ENCODE data around the gene HOXA4. TPM values are rescaled to one million over a fixed set of nuclear protein-coding genes. Genes with fewer than 3 reads are reported as not detected.

Gene HOXA4
- total RNA-seq, 1 donor from 2014 or later, result not detected

DNA sequence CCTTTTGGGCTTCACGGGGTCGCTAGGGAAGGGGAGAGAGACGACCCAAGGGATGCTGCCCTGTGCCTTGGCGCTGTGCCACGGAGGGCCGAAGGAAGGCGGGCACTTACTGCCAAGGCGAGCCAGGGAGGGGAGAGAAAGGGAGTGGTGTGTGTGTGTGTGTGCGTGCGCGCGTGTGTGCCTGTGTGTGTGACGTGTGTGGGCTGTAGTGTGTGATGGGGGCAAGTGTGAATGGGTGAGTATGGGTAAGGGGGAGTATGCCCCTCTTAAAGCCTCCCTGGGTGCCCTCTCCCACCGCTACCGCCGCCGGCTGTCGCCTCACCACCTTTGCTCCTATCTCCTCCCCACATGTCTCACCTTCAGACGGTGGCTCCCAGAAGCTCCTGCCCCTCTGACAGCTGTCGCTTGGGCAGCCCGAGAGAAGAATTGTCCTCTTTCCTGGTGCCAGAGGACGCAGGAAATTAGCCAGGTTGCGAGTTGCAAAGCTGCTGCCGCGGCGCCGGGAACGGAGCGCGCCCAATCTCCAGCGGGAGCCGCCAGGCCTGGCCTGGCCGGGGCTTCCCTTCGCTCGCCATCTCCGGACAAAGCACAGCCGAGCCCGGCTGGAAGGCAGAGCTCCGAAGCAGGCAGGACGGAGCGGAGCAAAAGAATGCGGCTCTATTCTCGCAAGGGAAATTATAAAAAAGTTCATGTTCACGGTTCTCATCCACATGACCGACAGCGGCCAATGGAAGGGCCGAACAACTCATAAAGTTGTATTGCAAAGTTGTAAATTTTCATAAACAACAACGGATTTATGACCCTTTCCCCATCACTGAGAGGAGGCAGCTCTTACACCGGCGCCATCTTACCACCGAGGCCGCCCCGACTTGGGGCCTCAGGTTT lies 21.6 kb upstream of the HOXA4 start, which contains the start of gene HOXA3:
TSS of gene HOXA3 (minus strand) at position 653 of the 885 bp plus-strand sequence. CDS start 41,943 bp downstream, outside the sequence.
- peaks cover 87% of the 10 kb centered on the region for H3K27me3 Mint-ChIP-seq (ENCODE audit: low read depth)
- intact Hi-C loops (cut with micrococcal nuclease), result loop anchor here (2.0 to 10.0 kb wide), 4 partner anchors 13 to 1803 kb away; partner anchors contain the start of genes HOXA9 and TRIL
- H3K36me3 Mint-ChIP-seq (ENCODE audit: low read depth), result peaks cover 4% of the 10 kb centered on the region
- H3K4me3 Mint-ChIP-seq (ENCODE audit: low read depth), result peak within 1 kb of the TSS; percentile 60
- no peaks in the 10 kb centered on the region for H3K9me3 Mint-ChIP-seq
- peaks cover 17% of the 10 kb centered on the region for H3K4me1 Mint-ChIP-seq (ENCODE audit: low read depth)
- H3K27ac Mint-ChIP-seq, result no peak within 1 kb of the TSS
- no peak for DNase-seq (ENCODE audit: low spot score)

DNA sequence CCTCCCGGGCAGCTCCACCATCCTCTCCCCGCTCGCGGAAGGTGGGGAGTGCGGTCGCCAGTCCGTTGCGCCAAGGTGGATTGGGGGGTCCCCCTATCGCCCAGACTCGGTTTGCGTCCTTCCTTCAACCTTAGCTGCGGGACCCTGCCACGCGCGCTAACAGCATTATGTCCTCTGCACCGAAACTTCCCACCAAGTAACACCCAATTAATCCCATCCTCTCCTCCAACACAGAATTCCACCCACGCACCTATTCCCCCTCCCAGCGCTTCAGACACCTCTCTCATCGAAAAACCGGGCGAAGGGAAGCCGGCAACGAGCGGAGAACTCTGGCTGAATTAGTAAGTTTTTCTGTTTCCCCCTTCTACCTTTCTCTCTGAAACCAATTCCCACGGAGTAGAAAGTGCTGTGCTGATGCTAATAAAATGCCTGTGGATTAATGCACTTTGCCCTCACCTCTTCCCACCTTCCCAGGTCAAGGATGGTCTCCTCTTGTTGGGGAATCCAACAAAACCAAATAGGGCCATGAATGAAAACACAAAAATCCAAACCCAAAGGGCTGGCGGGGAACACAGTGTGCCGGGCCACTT lies 20.9 kb upstream of the HOXA4 start:
- Mint-ChIP-seq H3K27ac (no peak overlapping the region), H3K4me1 (ENCODE audit: low read depth) (peaks cover 17% of the 10 kb centered on the region)

GRCh38 chr7:27150568-27151340 lies 20.2 kb upstream of the HOXA4 start:
- Mint-ChIP-seq H3K4me3 (ENCODE audit: low read depth) (peak overlapping the region; percentile 60), H3K9me3 (no peaks in the 10 kb centered on the region), H3K27ac (no peak overlapping the region), H3K4me1 (ENCODE audit: low read depth) (peaks cover 17% of the 10 kb centered on the region), H3K27me3 (ENCODE audit: low read depth) (peaks cover 88% of the 10 kb centered on the region), H3K36me3 (ENCODE audit: low read depth) (peaks cover 4% of the 10 kb centered on the region)
- intact Hi-C loops (cut with micrococcal nuclease), result loop anchor here (2.0 to 10.0 kb wide), 4 partner anchors 14 to 1804 kb away; partner anchors contain the start of genes HOXA9 and TRIL
- DNase-seq (ENCODE audit: low spot score), result peak; percentile 55

More for the DNA sequence above, 20.9 kb upstream of the HOXA4 start:
- DNase-seq (ENCODE audit: low spot score), result no peak
- no peaks in the 10 kb centered on the region for H3K9me3 Mint-ChIP-seq
- H3K27me3 Mint-ChIP-seq (ENCODE audit: low read depth), result peaks cover 88% of the 10 kb centered on the region
- peaks cover 4% of the 10 kb centered on the region for H3K36me3 Mint-ChIP-seq (ENCODE audit: low read depth)
- H3K4me3 Mint-ChIP-seq (ENCODE audit: low read depth), result peak overlapping the region; percentile 60
- intact Hi-C loops (cut with micrococcal nuclease), result loop anchor here (2.0 to 10.0 kb wide), 4 partner anchors 13 to 1803 kb away; partner anchors contain the start of genes HOXA9 and TRIL

GRCh38 chr7:27149842-27150567 lies 19.4 kb upstream of the HOXA4 start:
- H3K36me3 Mint-ChIP-seq (ENCODE audit: low read depth), result peaks cover 3% of the 10 kb centered on the region
- peaks cover 13% of the 10 kb centered on the region for H3K4me1 Mint-ChIP-seq (ENCODE audit: low read depth)
- no peaks in the 10 kb centered on the region for H3K9me3 Mint-ChIP-seq
- no peak for DNase-seq (ENCODE audit: low spot score)
- no peak overlapping the region for H3K27ac Mint-ChIP-seq
- H3K4me3 Mint-ChIP-seq (ENCODE audit: low read depth), result no peak overlapping the region
- peaks cover 80% of the 10 kb centered on the region for H3K27me3 Mint-ChIP-seq (ENCODE audit: low read depth)
- intact Hi-C loops (cut with micrococcal nuclease), result loop anchor here (2.0 to 10.0 kb wide), 4 partner anchors 15 to 1805 kb away; partner anchors contain the start of genes HOXA9 and TRIL

DNA sequence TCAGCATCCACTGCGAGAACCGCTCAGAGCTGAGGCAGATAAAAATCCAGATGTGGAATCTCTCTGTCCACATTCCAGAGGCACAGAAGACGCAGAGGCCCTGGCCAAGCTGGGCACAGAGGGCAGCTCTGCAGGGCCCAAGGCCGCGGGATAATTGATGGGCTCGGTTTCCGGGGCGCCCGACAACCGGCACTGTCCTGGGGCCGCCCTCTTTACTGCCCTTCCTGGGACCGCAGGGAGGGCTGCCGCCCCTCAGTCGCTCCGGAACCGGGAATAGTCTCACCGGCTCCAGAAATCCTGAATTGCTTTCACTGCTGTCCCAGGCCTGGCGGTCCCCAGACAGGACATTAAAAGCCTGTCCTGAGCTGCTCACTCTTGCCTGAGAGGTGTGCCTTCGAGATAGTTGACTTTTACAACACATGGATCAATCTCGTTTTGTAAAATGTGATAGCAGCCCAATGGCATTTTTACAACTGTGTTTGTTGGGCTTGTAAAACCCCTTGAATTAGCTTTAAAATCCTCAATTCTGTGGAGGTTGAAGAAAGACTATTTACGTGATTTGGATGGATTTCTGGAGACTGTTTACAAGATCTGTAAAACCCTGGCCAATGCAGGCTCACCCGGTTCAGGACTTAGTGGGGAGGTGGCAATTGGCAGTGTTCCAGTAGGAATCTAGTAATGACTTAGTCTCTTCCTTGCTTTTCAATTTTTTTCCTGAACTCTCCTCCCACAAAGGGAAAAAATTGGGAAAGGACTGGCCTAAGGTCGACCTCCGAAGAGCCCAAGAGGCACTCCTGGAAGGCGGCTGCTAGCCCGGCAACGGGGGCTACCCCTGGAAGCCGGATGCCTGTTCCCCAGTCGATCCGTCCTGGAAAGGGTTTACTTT lies 18.4 kb upstream of the HOXA4 start:
- Mint-ChIP-seq H3K9me3 (no peaks in the 10 kb centered on the region), H3K36me3 (ENCODE audit: low read depth) (no peaks in the 10 kb centered on the region), H3K27me3 (ENCODE audit: low read depth) (peaks cover 70% of the 10 kb centered on the region), H3K27ac (no peak overlapping the region), H3K4me1 (ENCODE audit: low read depth) (peaks cover 10% of the 10 kb centered on the region), H3K4me3 (ENCODE audit: low read depth) (no peak overlapping the region)
- DNase-seq (ENCODE audit: low spot score), result no peak
- intact Hi-C loops (cut with micrococcal nuclease), result no loop called here

DNA sequence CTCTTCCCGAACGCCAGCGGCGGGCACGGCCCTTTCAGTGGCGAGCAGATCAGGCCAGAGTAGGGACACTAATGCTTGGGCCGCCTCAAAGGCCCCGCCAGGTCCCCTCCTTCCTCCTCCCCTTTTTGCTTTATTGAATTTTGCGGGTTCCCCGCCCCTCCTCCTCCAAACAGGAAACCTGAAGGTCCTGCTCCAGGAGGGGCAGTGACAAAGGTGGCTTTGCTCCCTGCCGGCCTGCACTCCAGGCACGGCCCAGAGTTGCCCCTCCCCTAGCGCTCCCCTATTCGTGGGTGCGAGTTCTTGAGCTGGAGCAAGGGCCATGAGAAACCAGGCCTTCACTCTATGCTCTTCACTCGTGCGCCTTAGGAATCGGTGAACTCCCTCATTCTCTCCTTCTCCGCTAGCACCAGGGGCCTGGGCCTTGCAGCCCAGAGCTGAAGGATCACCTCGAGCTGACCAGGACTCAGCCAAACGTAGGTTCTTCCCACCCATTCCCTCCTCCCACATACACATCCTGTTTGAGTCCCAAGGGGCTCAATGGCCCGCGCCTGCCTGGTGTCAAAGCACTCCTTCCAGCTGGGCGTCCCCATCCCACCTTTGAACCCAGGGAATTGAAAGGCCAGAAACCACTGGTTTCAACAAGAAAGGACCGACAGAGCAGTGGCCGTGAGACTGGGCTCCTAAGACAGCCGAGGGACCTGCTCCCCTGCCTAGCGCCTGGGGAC lies 17.6 kb upstream of the HOXA4 start:
- Mint-ChIP-seq H3K27me3 (ENCODE audit: low read depth) (peaks cover 62% of the 10 kb centered on the region), H3K9me3 (no peaks in the 10 kb centered on the region), H3K27ac (no peak overlapping the region), H3K36me3 (ENCODE audit: low read depth) (no peaks in the 10 kb centered on the region), H3K4me3 (ENCODE audit: low read depth) (no peak overlapping the region), H3K4me1 (ENCODE audit: low read depth) (peaks cover 10% of the 10 kb centered on the region)
- DNase-seq (ENCODE audit: low spot score), result no peak
- intact Hi-C loops (cut with micrococcal nuclease), result no loop called here

- no peak within 1 kb of the TSS for H3K4me3 Mint-ChIP-seq (ENCODE audit: low read depth)
- no peaks in the 10 kb centered on the region for H3K9me3 Mint-ChIP-seq
- peaks cover 57% of the 10 kb centered on the region for H3K27me3 Mint-ChIP-seq (ENCODE audit: low read depth)
- no peak for DNase-seq (ENCODE audit: low spot score)
- intact Hi-C loops (cut with micrococcal nuclease), result no loop called here
- H3K27ac Mint-ChIP-seq, result no peak within 1 kb of the TSS
- no peaks in the 10 kb centered on the region for H3K36me3 Mint-ChIP-seq (ENCODE audit: low read depth)
- H3K4me1 Mint-ChIP-seq (ENCODE audit: low read depth), result peaks cover 10% of the 10 kb centered on the region
Measured at GRCh38 chr7:27147199-27148030, 16.9 kb upstream of the HOXA4 start, which contains the start of gene HOXA6. HOXA6 (minus strand) TSS chr7:27147774; CDS start chr7:27147749, 25 bp downstream.

DNA sequence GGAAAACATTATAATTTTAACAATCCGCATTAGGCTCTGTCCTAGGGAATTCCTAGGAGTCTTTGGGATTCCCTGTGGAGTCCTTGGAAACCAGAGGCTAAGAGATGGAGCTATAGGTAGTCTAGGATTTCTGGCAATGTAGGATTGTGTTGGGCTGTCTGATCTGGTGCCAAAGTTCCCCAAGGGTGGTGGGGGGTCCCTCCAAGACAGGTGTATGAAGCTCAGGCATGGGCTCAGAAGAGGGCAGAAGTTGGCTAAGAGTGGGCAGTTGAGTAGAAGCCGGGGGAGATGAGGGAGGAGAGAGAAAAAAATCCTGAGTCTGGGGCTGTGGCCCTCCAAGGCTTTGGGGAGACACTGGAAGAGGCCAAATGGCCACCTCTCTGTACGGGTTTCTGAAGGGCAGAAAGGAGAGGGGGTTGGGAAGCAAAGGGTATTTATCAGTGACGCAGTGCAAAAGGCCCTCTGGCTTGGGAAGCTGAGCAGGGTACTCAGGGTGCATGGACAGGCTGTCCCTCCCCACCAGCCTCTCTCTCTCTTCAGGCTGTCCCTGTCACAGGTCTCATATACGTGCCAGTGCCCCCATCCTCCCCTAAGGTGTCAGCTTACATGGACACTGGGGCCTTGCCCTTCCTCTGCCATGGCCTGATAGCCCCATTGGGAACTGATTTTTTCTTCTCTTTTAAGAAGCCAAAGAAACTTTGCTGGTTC lies 16.1 kb upstream of the HOXA4 start:
- H3K27ac Mint-ChIP-seq, result no peak overlapping the region
- H3K4me3 Mint-ChIP-seq (ENCODE audit: low read depth), result no peak overlapping the region
- peaks cover 8% of the 10 kb centered on the region for H3K4me1 Mint-ChIP-seq (ENCODE audit: low read depth)
- H3K9me3 Mint-ChIP-seq, result no peaks in the 10 kb centered on the region
- intact Hi-C loops (cut with micrococcal nuclease), result no loop called here
- no peak for DNase-seq (ENCODE audit: low spot score)
- peaks cover 50% of the 10 kb centered on the region for H3K27me3 Mint-ChIP-seq (ENCODE audit: low read depth)
- H3K36me3 Mint-ChIP-seq (ENCODE audit: low read depth), result no peaks in the 10 kb centered on the region

- DNase-seq (ENCODE audit: low spot score), result no peak
- Mint-ChIP-seq H3K4me1 (ENCODE audit: low read depth) (peaks cover 3% of the 10 kb centered on the region), H3K27me3 (ENCODE audit: low read depth) (peaks cover 45% of the 10 kb centered on the region), H3K9me3 (no peaks in the 10 kb centered on the region), H3K4me3 (ENCODE audit: low read depth) (no peak overlapping the region), H3K36me3 (ENCODE audit: low read depth) (no peaks in the 10 kb centered on the region), H3K27ac (no peak overlapping the region)
- intact Hi-C loops (cut with micrococcal nuclease), result no loop called here
Measured at GRCh38 chr7:27145914-27146412, 15.4 kb upstream of the HOXA4 start.
